Cardiac muscle cell (in vitro differentiated cells and primary cell): Measurements from ENCODE around the gene CD7. TPM values are rescaled to one million over a fixed set of nuclear protein-coding genes. Genes with fewer than 3 reads are reported as not detected.

ENCODE experiments used
- DNase-seq, 2 donors: peaks; one replicate each; pipeline versions ENCODE4 v3.0.0 to v3.0.0-alpha.2; 2010 to 2017; ENCODE audit warnings: low read depth in 1 of 2, low spot score in 1 of 2
- H3K27ac ChIP-seq: fragments of 200-600 bp; sonication (generic); 2 replicates; pipeline ENCODE4 v1.5.1; 2016
- H3K27me3 ChIP-seq: fragments of 200-600 bp; sonication (generic); 2 replicates; pipeline ENCODE4 v1.6.0; 2016; ENCODE audit warnings: control low read depth
- H3K36me3 ChIP-seq: fragments of 200-600 bp; sonication (generic); 2 replicates; pipeline ENCODE4 v1.5.1; 2016; ENCODE audit warnings: control low read depth
- H3K4me1 ChIP-seq: fragments of 200-600 bp; sonication (generic); 2 replicates; pipeline ENCODE4 v1.8.1; 2017; ENCODE audit warnings: low read depth, mild to moderate bottlenecking, mixed run types
- H3K4me3 ChIP-seq: fragments of 200-600 bp; sonication (generic); 2 replicates; pipeline ENCODE4 v1.5.1; 2016; ENCODE audit warnings: mild to moderate bottlenecking
- H3K9me3 ChIP-seq: fragments of 200-600 bp; sonication (generic); 2 replicates; pipeline ENCODE4 v1.5.1; 2017; ENCODE audit warnings: low read depth, mild to moderate bottlenecking, control low read depth
- polyA plus RNA-seq: library from polyadenylated mRNA; unstranded; fragments of >200 nt; fragmentation: Nextera tagmentation; extraction: Ambion mirVana; gene quantifications from 2 replicates; pipeline ENCODE4 v1.2.1, GENCODE V29; 2016
- total RNA-seq: library from RNA; depleted of rRNA; stranded (reverse); fragments of >200 nt; gene quantifications from 2 replicates; pipeline ENCODE4 v1.2.3, GENCODE V29; 2016
- TF ChIP-seq, protein P1 (sequence below): IDR thresholded peaks from 2 replicates; pipeline ENCODE4 v1.5.1; 2012; ENCODE audit warnings: low read depth, mild to moderate bottlenecking, low read length

The CD7 gene
- total and polyA plus RNA-seq, 2 experiments from 2014 or later = 0.38 TPM; not detected in 1

DNA sequence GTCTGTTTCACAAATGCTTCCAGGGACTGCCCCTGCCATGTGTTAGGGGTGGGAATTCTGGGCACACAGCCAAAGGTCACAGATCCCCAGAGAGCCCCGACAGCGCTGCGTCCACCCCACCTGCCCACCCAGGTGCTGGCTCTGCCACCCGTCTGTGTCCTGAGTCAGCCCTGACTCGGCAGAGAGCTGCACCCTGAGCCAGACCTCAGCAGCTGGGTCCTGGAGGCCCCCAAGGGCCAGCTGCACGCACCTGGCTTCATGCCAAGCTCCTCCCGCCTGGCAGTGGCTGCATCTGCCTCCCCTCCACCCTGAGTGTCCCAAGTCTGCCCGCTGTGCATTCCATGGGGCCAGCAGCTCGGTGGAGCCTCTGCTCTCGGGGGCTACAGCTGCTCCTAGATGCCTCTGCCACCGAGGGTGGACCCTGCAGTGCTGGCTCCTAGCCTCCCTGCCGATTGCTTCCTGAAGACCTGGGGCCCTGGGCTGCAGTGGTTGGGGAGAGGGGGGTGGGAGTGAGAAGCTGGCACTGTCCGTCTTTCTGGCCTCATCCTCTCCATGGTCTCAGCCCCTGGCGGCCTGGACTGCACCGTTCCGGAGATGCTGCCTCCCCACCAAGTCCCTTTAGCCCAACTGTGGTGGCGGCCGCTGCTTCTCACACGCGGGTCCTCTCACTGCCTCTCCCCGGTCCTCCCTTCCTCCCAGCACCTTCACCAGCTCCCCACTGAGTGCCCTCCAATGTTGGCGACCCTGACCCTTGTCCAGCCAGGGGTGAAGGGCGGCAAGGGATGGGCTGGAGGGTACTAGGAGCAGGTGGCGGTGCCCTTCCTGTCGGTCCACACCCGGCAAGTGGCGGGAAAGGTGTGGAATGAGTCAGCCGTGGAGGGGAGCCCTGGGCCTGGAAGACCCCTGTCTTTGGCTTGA, 13.2 kb upstream of the CD7 start:
- H3K4me3 ChIP-seq = no peak overlapping the region
- H3K36me3 ChIP-seq = no peaks in the 10 kb centered on the region
- H3K27me3 ChIP-seq = peaks cover 64% of the 10 kb centered on the region
- TF ChIP-seq, protein P1, sequence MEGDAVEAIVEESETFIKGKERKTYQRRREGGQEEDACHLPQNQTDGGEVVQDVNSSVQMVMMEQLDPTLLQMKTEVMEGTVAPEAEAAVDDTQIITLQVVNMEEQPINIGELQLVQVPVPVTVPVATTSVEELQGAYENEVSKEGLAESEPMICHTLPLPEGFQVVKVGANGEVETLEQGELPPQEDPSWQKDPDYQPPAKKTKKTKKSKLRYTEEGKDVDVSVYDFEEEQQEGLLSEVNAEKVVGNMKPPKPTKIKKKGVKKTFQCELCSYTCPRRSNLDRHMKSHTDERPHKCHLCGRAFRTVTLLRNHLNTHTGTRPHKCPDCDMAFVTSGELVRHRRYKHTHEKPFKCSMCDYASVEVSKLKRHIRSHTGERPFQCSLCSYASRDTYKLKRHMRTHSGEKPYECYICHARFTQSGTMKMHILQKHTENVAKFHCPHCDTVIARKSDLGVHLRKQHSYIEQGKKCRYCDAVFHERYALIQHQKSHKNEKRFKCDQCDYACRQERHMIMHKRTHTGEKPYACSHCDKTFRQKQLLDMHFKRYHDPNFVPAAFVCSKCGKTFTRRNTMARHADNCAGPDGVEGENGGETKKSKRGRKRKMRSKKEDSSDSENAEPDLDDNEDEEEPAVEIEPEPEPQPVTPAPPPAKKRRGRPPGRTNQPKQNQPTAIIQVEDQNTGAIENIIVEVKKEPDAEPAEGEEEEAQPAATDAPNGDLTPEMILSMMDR = no peak
- H3K4me1 ChIP-seq = peaks cover 31% of the 10 kb centered on the region
- no peak overlapping the region for H3K27ac ChIP-seq
- H3K9me3 ChIP-seq = no peaks in the 10 kb centered on the region
- DNase-seq = peak; percentile 59 to 75

DNA sequence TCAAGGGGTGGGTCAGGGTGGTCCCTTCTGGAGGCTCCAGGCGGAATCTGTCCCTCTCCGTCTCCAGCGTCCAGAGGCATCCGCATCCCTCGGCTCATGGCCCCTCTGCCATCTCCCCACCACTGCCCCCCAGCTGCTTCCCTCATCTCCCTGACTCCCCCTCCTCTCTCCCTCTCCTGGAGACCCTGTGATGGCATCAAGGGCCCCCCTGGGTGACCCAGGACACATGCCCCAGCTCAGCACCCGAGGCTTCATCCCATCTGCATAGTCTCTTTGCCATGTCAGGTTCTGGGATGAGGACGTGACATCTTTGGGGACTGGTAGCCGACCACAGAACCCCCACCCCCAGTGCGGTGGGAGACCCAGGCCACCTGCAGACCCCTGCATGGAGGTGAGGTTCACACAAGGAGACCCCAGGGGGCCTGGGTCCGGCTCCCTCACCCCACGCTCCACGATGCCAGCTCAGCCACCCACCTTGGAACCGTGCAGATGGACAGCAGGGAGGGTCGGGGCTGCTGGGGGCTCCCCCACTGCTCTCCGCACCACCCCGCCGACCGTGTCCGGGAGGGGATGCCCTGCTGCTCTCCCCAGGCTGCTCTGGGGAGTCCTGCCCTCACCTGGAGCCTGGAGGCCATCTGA, 12.4 kb upstream of the CD7 start:
- H3K9me3 ChIP-seq = no peaks in the 10 kb centered on the region
- TF ChIP-seq, protein P1 = no peak
- H3K27me3 ChIP-seq = peaks cover 57% of the 10 kb centered on the region
- H3K27ac ChIP-seq = no peak overlapping the region
- no peaks in the 10 kb centered on the region for H3K36me3 ChIP-seq
- H3K4me1 ChIP-seq = peaks cover 31% of the 10 kb centered on the region
- H3K4me3 ChIP-seq = no peak overlapping the region
- no peak for DNase-seq

DNA sequence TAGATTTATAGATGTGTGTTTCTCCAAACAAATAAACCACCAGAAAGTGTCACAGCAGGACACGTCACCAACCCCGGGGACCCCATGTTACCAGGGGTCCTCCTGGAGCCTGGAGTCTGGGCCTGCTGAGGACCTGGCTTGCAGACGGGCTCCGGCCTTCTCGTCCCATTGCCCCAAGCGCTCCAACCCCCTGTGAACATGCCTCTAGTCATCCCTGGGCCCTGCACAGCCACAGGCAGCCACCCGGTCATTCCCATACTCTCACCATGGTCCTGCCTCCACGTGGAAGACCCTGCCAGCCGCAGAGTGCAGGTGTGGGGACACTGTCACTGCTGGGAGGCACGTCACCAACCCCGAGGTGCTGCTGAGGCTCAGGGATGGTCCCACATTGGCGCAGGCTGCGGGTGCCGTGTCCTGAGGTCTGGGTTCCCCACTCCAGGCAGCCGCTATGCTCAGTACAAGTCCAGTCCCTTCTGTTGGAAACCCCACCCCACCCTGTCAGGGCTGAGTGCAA, 11.6 kb upstream of the CD7 start:
- TF ChIP-seq, protein P1 = no peak
- Histone ChIP-seq H3K36me3 (no peaks in the 10 kb centered on the region), H3K4me1 (peaks cover 31% of the 10 kb centered on the region), H3K27me3 (peaks cover 49% of the 10 kb centered on the region), H3K27ac (no peak overlapping the region), H3K9me3 (no peaks in the 10 kb centered on the region), H3K4me3 (no peak overlapping the region)
- no peak for DNase-seq

- Histone ChIP-seq H3K9me3 (no peaks in the 10 kb centered on the region), H3K27ac (no peak overlapping the region), H3K36me3 (no peaks in the 10 kb centered on the region), H3K27me3 (peaks cover 42% of the 10 kb centered on the region), H3K4me1 (peaks cover 31% of the 10 kb centered on the region), H3K4me3 (no peak overlapping the region)
- no peak for DNase-seq
- TF ChIP-seq, protein P1 = no peak
Measured at GRCh38 chr17:82328141-82328993, 11.0 kb upstream of the CD7 start.

GRCh38 chr17:82327757-82328140, 10.3 kb upstream of the CD7 start:
- no peaks in the 10 kb centered on the region for H3K36me3 ChIP-seq
- H3K4me1 ChIP-seq = peaks cover 25% of the 10 kb centered on the region
- TF ChIP-seq, protein P1 = no peak
- no peaks in the 10 kb centered on the region for H3K9me3 ChIP-seq
- no peak overlapping the region for H3K4me3 ChIP-seq
- DNase-seq = no peak
- H3K27ac ChIP-seq = no peak overlapping the region
- peaks cover 38% of the 10 kb centered on the region for H3K27me3 ChIP-seq
